Measurements from ENCODE around the gene RAB27A.

Gene RAB27A

DNA sequence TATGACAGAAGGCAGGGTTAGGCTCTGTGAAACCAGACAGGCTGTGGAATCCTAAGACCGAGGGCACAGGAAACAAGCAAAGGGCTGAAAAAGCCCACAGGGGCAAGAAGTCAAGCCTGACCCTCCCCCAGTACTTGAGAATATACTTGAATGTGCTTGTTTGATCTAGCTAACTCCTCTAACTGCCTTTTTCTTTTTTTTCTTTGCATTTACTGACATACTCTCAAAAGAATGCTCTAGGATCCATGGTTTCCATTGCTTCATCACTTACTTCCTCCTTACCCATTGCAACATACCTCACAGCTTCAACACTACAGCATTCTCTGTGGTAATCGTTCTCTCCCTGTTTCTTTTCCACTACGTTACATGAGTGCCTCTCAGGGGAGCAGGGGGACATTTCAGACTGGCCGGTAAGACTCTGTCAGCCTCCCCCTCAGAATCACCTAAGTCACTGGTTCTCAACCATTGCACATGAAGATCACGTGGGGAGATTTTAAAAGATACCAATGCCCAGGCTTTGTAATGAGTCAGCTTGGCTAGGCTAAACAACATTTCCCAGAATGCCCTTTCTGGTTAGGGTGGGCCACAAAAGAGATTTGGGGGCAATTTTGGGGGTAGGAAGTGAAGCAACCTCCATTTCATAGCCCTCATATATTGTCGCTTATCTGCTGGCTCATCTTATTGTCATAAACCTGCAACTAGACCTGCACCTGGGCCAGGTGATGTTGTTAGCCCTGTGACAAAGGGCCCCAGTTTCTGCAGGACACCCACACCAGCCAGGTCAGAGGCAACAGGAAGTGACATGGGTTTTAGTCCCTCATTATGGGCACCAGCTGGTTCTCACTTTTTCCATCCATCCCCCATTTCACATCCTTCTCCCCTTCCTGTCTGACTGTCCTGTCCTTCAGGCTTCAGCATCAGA, 68.3 kb downstream of the RAB27A start:
- DNase-seq: no peak

DNA sequence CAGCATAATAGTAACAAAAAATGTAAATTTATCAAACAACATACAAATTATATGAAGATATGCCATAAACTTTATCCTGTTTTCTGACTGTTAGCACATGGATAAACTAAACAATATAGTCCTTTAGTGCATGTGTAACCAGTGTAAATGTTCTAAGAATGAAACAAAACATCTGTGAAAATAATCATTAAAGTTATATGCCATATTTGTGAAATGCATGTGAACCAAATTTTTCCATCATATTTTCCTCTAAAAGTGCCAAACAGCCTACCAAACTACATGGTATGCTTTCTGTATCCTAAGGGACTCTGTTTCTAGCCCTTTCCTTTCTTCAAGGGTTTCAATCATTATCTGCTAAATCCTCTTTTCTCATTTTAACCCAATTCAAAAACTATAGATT, 69.0 kb downstream of the RAB27A start:
- no peak for DNase-seq

DNA sequence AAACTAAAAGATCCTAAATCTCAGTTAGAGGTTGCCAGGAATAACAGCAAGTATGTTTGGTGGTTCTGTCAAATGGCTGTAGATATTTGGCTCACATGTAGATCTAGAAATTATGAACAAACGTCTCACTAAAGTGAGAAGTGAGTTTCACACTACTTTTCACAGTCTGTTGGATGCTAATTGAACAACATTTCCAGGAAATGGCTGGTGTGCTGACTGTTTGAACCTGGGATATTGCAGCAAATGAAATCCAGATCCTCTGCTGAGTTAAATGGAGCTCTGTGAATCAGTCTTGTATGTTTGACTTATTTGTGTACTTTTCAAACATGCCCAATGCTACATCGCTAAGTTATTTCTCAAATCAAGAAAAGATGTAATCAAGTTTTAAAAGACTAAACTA, 71.6 kb downstream of the RAB27A start:
- DNase-seq: no peak

DNA sequence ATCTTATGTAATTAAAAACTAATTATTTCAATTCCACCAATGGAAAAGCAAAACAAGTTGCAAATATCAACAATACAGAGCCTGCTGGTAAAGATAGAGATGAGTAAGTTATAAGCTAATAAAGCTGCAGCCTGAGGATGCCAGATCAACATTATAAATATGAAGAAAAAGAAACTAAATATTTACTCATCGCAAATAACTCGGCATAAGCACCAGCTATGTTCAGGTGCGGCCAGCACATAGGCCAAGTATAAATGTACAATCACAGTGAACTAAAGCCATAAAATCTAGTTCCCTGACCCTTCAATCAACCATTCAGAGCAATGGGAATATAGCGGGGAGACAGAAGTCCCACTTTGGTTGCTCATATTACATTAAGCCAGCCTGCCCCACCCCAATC, 85.1 kb downstream of the RAB27A start:
- no peak for DNase-seq

DNA sequence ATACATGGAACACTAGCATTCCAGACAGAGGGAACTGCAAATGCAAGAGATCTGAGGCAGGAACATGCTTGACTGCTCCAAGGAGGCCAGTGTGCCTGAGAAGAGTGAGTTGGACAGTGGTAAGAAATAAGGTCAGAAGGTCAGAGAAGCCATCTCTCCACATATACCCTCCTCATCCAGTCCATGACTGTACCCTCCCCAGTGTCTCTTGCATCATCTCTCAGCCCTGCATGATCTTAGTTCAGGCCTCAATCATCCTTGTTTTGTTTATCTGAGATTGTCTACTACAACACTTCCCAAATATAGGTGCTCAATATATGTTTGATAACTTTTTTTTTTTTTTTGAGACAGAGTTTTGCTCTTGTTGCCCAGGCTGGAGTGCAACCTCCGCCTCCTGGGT, 87.4 kb downstream of the RAB27A start:
- no peak for DNase-seq

DNA sequence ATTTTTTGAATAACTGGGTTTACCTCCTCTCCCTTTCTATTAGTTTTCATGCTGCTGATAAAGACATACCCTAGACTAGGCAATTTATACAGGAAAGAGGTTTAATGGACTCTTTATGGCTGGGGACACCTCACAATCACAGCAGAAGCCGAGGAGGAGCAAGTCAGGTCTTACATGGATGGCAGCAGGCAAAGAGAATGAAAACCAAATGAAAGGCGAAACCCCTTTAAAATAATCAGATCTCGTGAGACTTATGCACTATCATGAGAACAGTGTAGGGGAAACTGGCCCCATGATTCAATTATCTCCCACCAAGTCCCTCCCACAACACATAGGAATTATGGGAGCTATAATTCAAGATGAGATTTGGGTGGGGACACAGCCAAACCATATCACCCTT, 90.9 kb downstream of the RAB27A start:
- DNase-seq: no peak

DNA sequence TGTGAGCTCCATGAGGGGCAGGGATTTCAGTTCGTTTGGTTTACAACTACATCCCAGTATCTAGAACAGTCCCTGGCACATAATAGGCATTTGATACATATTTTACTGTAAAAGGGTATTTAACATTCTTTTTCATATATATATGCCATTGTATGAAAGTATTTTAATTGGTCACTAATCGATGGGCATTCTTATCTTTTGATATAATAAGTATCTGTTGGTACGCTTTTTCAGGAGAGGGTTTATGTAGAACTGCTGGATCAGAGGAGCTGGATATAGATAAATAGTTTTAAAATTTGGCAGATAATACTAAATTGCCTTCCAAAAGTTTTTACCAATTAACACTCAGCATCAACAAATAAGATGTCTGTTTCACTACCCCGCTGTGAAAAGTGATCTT, 91.9 kb downstream of the RAB27A start:
- DNase-seq: no peak

DNA sequence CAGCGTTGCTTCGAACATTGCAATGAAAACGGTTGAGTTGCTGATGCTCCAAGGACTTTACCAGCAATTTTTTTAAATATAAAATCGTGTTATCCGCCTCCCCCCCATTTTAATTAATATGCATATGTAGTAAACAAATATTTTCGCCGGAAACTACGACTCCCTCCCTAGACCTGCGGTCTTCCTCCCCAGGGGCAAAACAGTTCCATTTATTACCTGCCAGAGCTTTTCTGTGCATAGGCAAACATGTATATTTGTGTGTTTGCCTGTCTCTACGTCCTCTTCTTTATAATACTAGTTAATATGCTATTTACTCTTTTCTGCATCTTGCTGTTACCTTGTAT, 92.3 kb downstream of the RAB27A start:
- DNase-seq: no peak

DNA sequence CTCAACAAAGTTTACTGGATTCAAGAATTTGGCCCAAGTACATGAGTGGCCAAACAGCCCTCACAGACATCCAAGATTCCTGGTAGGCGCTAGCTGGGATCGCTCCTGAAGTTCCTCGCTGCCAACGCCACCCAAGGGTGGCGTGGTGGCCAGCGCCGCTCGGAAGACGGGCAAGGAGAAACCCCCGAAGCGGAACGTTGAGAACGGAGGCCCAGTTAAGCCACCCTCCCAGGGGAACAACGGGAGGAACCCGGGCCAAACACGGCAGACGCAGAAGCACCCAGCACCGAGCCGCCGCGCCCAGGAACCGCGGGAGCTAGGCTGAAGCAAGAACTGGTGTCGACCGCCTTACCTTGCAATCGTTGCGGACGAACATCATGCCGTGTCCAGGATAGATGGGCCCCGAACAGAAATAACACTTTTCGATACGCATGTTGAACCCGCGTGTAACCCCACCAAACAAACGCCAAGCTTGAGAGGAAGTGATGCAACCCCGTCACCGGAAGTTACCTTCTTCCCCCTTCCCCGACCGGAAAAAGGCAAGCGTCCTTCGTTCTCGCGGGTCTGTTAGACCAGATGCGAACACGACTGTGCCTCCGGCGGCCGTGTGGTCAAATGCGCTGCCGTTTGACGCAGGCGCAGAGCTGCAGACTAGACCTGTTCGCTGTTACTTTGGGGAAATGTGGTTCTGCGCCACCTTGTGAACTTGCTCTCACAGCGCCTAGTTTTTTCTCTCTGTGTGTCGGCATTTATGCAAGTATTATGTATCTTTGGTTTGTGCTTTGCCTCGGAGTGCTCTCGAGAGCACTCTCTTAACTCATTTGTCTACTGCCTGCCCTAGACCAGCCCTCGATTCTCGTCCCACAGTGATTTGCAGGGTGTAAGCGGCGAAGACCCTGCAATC, 92.9 kb downstream of the RAB27A start, which contains the start of gene RSL24D1:
TSS of gene RSL24D1 (minus strand) at position 484 of the 904 bp plus-strand sequence. CDS start at position 433, 51 bp downstream.
- DNase-seq: peak; percentile 97

DNA sequence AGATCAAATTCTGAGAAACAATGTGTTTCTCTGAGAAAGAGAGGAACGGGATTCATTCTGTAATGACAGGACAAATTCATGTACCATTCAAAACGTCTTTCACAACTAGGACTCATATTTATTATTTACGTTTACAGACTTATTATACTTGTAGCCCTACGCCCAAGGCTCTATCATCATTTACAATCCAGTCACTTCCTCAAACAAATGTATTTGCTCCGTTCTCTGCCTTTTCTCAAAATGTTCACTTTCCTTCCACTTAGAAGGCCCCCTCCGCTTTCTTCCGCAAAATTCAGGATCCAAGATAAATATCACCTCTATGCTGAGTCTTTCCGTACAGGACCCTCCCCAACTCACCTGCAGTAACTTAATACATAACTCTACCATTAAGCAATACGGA, 93.6 kb downstream of the RAB27A start:
- DNase-seq: no peak

DNA sequence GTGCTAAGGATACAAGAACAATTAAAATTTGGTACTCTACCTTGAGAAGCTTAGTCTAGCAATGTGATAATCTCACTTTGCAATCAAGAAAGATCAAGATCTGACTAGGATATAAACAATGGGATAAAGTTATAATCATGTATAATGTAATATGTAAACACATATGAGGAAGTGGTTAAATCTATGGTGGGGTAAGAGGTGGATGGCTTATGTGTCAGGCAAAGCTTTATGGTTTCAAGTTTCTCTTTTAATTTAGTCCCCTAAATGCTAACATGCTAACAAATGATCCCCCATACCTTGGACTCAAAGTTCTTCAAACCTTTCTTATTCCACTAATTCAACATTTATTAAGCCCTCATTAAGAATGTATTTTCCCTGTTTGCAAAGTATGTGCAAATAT, 95.4 kb downstream of the RAB27A start:
- DNase-seq: no peak

DNA sequence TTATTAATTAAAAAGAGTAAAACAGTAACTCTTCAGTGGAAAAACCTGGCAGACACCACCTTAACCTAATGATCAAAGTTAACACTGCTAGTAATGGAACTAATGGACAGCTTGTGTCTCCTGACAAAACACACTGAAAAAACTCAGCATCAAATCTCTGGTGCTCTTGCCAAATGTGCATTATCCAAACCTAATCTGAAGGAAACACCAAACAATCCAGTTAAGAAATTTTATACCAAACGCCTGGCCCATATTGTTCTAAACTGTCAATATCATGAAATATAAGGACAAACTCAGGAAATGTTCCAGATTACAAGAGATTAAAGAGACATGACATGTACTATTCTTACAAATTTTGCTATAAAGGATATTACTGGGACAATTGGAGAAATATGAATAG, 103.3 kb downstream of the RAB27A start:
- no peak for DNase-seq

DNA sequence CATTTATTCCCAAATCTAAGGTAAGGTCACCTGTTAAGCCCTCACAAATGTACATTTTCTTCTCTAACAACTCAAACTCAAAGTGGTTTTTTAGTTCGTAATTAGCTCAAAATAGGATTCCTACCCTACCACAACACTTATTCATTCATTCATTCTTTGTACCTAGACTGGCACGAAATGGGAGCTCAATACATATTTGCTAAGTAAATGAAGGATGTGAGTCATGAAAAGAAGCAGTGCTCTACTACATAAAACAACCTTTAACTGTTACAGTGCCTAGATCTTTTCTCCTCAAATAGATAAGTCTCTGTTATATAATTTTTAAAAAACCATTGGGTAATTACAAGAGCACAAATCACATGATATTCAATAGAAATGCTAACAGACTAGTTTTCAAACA, 105.9 kb downstream of the RAB27A start:
- DNase-seq: no peak

DNA sequence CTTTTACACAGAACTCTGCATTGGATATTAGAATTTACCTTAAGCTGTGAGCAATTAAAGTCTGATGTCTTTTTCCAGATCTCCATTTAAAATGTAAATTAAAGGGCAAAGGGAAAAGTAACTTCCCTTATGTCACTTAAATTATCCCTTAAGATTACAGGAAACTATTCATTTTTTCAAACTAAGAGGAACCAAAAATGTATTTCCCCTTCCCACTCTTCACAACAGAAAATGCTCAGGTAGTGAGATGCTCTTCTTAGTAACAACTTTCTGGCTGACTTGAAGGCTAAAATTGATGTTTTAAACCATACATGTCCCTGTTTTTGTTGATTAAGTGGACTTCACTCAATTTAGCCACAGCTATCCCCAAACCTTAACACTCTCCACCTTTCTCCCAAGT, 110.5 kb downstream of the RAB27A start:
- no peak for DNase-seq

DNA sequence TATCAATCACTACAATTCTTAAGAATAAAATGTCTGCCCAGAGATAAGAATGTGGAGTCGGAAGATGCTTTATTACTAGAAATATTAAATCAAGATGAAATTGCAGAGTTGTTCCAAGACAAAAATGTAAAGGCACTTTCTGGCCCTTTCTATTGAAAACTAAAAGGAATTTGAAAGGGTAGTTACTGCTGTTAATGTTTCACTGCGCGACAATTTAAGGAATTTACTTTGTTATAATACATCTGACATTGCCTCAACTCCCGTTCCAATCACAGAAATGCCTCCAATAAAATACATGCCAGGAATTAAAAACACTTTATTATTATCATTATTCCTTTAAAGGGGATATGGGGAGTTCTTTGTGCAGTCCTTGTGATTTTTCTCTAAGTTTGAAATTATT, 119.3 kb downstream of the RAB27A start:
- DNase-seq: no peak

DNA sequence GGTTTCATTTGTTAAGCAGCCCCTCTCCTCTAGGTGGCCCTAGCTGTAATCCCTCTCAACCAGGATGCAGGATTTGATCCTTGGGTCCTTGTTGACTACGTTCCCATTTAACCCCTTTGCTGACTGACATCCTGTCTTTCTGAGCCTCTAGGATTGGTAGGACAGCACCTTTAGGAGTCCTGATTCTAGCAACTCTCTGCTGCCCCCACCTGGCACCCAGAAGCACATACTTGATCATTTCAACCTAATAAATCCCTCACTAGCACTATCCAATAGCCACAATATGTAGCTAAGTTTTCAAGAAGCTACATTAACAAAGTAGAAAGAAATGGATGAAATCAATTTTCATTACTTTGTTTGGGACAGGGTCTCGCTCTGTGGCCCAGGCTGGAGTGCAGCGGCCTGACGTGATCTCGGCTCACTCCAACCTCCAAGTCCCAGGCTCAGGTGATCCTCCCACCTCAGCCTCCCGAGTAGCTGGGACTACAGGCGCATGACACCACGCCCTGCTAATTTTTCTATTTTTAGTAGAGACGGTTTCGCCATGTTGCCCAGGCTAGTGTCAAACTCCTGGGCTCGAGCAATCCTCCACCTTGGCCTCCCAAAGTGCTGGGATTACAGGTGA, 121.2 kb downstream of the RAB27A start:
- peak; percentile 12 for DNase-seq

DNA sequence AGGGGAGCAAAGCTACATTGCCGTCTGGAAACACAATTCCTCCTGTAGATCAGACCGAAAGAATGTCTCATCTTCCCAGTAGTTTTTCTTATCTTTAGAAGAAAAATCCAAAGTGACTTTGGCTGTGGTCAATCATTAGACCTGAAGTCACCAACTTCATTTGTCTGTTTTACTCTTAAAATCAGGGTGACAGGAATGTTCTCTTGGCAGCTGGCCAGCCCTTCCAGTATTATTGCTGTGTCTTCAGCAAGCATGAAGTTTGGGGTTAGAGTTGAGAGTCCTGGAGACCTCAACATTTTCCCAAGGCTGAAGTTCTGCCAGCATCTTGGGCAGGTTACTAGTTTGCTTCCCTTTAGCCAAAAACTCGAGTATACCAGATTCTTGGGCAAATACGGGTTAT, 125.3 kb downstream of the RAB27A start:
- DNase-seq: no peak
